ENCODE data around the gene LYAR. TPM values are rescaled to one million over a fixed set of nuclear protein-coding genes. Genes with fewer than 3 reads are reported as not detected.
A peak's percentile ranks its signal among the peaks of the same experiment; 100 is the strongest.
"Not testable (repeated sequence)": the region's sequence is repeated elsewhere in the genome, so short reads cannot be mapped to it uniquely, and the experiment has no call there.

Gene LYAR
- polyA plus RNA-seq, 3 donors, result 18.8 to 19.3 (median 19.1) TPM

- no peak for DNase-seq (ENCODE audit: low read depth in 3 of 3, low spot score in 2 of 3)
These were observed 20.6 kb downstream of the LYAR start for GRCh38 chr4:4269331-4269731.

- DNase-seq (ENCODE audit: low read depth in 3 of 3, low spot score in 2 of 3), result no peak
These were observed 21.2 kb downstream of the LYAR start for GRCh38 chr4:4268776-4269175.

GRCh38 chr4:4267981-4268380 is 22.0 kb downstream of the LYAR start:
- no peak for DNase-seq (ENCODE audit: low read depth in 3 of 3, low spot score in 2 of 3)

- DNase-seq (ENCODE audit: low read depth in 3 of 3, low spot score in 2 of 3), result no peak
These were observed 29.7 kb downstream of the LYAR start for GRCh38 chr4:4260185-4260751.

GRCh38 chr4:4259484-4260100 is 30.4 kb downstream of the LYAR start:
- DNase-seq (ENCODE audit: low read depth in 3 of 3, low spot score in 2 of 3), result peak in 1 of 3 donors; percentile 18

- DNase-seq (ENCODE audit: low read depth in 3 of 3, low spot score in 2 of 3), result not testable (repeated sequence)
These were observed 32.2 kb downstream of the LYAR start for GRCh38 chr4:4257705-4258104.

- no peak for DNase-seq (ENCODE audit: low read depth in 3 of 3, low spot score in 2 of 3)
These were observed 33.2 kb downstream of the LYAR start for GRCh38 chr4:4256799-4257198.

GRCh38 chr4:4254666-4255065 is 35.3 kb downstream of the LYAR start:
- no peak for DNase-seq (ENCODE audit: low read depth in 3 of 3, low spot score in 2 of 3)

GRCh38 chr4:4254199-4254598 is 35.8 kb downstream of the LYAR start:
- no peak for DNase-seq (ENCODE audit: low read depth in 3 of 3, low spot score in 2 of 3)

GRCh38 chr4:4249866-4250265 is 40.1 kb downstream of the LYAR start:
- no peak for DNase-seq (ENCODE audit: low read depth in 3 of 3, low spot score in 2 of 3)

- not testable (repeated sequence) for DNase-seq (ENCODE audit: low read depth in 3 of 3, low spot score in 2 of 3)
These were observed 40.6 kb downstream of the LYAR start for GRCh38 chr4:4249342-4249741.

GRCh38 chr4:4248885-4249203 is 41.1 kb downstream of the LYAR start:
- DNase-seq (ENCODE audit: low read depth in 3 of 3, low spot score in 2 of 3), result no peak

GRCh38 chr4:4248029-4248884 is 41.7 kb downstream of the LYAR start, which contains the start of gene TMEM128:
TSS of gene TMEM128 (minus strand) at chr4:4248223. CDS start at chr4:4248202, 21 bp downstream.
- peak; percentile 92 to 93 (median 92) for DNase-seq (ENCODE audit: low read depth in 3 of 3, low spot score in 2 of 3)

GRCh38 chr4:4247696-4248028 is 42.3 kb downstream of the LYAR start:
- peak in 1 of 3 donors; percentile 43 for DNase-seq (ENCODE audit: low read depth in 3 of 3, low spot score in 2 of 3)

GRCh38 chr4:4245172-4245571 is 44.8 kb downstream of the LYAR start:
- DNase-seq (ENCODE audit: low read depth in 3 of 3, low spot score in 2 of 3), result no peak

- DNase-seq (ENCODE audit: low read depth in 3 of 3, low spot score in 2 of 3), result not testable (repeated sequence)
These were observed 50.4 kb downstream of the LYAR start for GRCh38 chr4:4239551-4239950.

- DNase-seq (ENCODE audit: low read depth in 3 of 3, low spot score in 2 of 3), result no peak
These were observed 56.3 kb downstream of the LYAR start for GRCh38 chr4:4233610-4234009.

GRCh38 chr4:4228356-4228668 is 61.6 kb downstream of the LYAR start:
- DNase-seq (ENCODE audit: low read depth in 3 of 3, low spot score in 2 of 3), result no peak

- DNase-seq (ENCODE audit: low read depth in 3 of 3, low spot score in 2 of 3), result no peak
These were observed 62.2 kb downstream of the LYAR start for GRCh38 chr4:4227510-4228355.

- no peak for DNase-seq (ENCODE audit: low read depth in 3 of 3, low spot score in 2 of 3)
These were observed 63.1 kb downstream of the LYAR start, which contains the start of gene OTOP1 for GRCh38 chr4:4226606-4227438. TSS of gene OTOP1 (minus strand) at chr4:4226929. CDS start at chr4:4226864, 65 bp downstream.

Data from right renal cortex interstitium (tissue), 3 donors.